Left renal pelvis (tissue), 4 donors: ENCODE results near the gene AP1B1. TPM values are rescaled to one million over a fixed set of nuclear protein-coding genes. Genes with fewer than 3 reads are reported as not detected.

Experiments
- DNase-seq, 4 donors: peaks; one replicate each; pipeline ENCODE4 v3.0.0-alpha.2; 2013; ENCODE audit warnings: low read depth in 4 of 4, low spot score in 3 of 4
- polyA plus RNA-seq, 4 donors: library from polyadenylated mRNA; unstranded; fragments of 120-200 nt; gene quantifications; one replicate each; pipeline ENCODE4 v1.2.1, GENCODE V29; 2013; ENCODE audit not compliant: insufficient read length in 4 of 4

AP1B1 gene
- polyA plus RNA-seq, 4 donors, result 29.0 to 48.7 (median 42.6) TPM

DNA sequence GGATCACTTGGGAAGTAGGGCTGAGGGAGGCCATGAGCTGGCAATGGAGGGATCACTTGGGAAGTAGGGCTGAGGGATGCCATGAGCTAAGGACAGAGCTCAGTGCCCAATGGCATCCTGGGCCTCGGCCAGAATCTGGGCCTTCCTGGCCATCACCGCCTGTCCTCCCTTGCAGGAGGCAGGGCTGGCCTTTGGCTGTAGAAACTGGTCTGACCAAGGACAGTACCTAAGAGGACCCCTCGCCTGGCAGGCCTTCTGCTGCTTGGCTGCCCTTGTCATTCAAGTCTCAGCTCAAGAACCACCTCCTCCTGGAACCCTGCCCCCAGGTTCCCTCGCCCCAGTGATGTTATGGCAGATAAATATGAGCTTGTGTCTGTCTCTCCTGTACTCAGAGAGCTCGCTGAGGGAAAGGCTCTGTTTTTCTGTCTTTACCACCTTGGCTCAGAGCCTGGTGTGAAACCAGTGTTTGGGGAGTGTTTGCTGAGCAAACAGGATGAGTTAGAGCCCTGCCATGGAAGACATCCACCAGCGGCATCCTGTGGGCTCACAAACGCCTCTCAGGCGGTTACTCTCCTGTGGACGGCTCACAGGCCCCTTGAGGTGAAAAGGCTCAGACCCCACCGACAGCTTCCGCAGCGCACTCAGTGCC lies 53.5 kb downstream of the AP1B1 start:
- no peak for DNase-seq

DNA sequence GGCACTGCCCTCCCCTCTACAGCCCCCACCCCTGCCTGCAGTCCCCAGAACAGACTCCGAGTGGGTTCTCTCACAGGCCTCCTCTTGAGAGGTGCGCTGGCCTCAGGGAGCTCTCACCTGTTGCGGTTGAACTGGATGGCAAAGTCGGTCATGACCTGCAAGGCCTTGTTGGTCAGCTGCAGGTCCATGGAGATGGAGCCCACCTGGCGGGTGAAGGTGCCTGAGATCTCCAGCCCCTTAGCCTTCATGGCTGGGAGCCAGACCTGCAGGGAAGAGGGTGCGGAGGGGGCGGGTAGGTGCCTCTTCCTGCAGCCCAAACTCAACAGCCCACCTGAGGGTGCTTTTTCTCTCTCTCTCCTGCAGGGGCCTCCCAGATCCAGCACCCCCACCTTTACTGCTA lies 54.2 kb downstream of the AP1B1 start:
- DNase-seq, result no peak

DNA sequence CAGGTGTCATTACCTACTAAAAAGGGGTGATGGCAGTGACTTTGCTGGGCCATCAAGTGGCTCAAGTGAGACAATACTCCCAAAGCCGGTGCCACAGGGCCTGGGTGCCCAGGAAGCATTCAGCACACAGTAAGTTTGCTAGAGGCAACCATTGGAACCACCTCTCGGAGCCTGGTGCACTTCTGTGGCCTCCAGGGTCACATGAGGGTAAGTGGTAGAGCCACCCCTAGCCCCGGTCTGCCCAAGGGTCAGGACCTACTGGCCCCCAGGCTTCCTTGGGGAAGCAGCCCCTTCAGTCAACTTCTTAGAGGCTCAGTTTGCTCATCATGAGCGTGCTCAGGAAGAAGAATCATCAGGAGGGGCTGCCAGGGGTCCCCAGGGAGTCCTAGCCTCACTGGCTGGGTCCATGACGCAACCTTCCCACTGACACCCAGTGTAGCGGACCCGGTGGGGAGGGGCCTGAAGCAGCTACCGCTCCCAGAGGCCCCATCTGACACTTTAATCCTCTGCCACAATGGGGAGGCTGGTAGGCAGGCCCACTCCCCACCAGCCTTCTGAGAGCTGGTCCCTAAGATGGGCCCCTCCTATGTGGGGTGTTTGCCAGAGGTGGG lies 55.4 kb downstream of the AP1B1 start:
- no peak for DNase-seq

DNA sequence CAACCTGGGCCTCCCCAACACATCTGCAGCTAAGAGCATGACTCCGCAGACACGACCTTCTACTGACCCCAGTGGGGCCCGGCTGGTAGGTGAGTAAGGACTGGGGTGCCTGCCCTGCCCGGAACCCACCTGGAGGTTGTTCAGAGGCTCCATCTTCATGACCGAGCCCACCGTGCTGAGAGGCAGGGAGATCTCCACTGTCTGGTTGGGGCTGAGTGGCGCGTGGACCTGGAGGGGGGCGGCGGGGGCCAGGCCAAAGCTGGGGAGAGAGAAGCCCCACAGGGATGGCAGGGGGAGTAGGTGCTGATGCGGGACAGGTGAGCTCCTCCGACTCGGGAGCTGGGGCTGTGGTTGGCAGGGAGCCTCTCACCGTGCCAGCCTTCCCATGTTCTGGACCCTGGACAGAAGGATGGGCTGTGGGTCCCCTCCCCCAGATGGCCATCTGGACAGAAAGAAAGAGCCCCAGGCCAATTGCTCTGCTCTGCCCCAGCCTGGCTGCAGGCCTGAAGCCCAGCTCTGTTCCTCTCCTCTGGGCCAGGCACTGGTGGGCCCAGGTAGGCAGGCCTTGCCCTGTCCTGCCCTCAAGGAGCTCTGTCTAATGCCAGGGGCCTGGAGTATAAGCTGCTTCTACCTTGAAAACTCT lies 56.6 kb downstream of the AP1B1 start:
- DNase-seq, result no peak

DNA sequence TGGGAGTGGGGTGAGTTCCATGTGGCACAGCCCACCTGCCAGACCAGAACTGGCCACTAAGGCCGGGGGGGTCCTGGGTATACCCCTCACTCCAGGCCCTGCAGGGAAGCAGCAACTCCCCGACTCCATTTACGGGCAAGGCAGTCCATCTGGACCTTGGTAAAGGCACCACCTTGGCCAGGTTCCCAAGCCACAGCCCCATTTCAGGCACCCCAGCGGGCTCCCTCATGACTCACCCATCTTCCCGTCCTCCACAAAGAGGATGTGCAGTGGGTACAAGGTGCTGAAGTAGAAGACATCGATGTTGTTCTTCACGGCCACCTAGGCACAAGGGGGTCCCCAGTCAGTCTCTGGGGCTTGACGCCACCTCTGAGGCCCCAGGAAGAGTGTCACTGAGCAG lies 57.2 kb downstream of the AP1B1 start:
- DNase-seq, result no peak

DNA sequence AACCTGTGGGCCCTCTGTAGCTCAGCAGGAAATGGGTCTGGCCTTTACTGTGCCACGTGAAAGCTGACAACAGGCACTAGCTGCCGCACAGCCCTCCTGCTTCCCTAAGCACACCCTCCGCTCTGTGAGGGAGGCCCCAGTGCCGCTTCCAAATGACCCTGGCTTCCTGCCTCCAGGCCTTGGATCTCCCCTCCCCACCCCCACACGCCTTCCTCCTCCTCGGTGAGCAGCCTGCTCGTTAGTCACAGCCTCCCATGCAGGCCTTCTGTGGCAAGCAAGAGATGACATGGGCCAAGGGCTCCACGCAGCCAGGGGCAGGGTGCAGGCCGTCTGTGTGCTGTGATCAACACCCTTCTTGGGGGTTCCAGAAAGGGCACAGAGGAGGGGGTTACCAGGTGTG lies 57.6 kb downstream of the AP1B1 start:
- DNase-seq, result no peak

DNA sequence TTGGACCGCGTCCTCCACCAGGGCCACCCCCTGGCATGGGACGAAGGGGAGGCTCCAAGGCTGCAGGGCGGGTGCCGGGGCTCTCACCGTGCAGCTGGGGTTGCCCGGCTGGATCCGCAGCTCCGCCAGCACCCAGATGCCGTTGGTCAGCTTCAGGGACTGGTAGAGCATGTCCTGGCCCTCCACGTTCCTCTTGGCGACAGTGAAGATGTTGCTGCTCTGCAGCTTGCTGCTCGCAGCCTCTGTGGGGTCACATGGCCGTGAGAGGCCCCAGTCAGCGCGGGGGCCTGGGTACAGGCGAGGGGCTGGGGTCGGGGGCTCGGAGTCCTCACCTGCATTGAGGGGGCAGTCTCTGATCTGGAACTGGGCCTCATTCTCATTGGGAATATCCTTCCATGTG lies 58.1 kb downstream of the AP1B1 start:
- DNase-seq, result no peak

DNA sequence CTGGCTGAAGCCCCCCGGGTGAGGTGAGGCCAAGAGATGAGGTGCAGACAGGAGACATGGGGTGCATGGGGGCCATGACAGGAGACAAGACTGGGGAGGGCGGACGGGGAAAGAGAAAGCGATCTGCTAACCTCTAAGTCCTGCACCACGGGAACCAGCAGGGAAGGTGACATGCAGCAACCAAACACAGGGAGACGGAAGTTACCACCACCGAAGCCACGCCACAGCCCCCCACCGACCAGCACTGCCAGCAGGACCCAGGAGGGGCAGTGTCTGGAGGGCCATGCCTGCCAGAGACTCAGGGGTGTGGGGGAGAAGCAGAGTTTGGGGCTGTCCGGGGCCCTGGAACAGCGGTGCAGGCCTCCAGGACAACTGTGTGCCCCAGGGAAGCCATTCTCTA lies 58.8 kb downstream of the AP1B1 start:
- no peak for DNase-seq

DNA sequence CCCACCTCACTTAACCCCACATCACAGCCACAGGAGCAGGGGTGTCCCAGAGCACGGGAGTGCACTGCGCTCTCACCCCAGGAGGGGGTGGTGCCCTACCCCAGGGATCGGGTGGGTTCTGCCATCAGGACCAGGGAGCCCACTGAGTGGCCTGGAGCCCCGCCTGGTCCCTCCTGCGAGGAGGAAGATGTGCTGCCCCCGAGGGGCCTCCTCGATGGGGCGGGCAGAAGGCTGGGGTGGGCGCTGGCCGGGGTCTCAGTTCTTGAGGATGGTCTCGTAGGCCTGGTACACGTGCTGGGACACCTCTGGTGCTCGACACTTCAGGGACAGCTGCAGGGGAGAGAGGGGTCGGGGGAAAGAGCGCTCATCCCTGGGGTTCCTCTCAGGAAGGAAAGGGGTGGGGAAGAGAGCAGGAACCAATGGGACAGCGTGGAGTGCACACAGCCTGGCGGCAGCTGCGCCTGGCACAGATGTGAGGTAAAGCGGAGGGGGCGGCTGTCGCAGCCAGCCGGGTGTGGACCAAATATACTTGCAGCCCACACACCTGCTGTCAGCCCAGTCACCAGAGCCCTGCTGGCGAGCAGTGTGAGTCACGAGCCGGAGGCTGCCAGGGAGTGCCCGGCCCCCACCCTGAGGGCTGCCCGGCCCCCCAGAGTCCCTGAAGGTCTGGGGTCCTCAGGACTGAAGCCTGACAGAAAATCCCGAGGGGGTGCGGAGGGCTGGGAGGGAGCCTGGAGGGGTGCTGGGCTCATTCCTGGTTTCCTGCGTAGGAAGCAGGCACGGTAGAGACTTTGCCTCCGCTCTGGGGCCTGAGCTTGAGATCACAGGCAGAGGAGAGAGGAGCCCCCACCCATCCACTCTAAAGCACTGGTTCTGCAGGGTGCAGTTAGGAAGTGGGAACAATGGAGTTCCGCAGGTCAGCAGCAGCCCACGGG lies 59.5 kb downstream of the AP1B1 start:
- DNase-seq, result no peak

DNA sequence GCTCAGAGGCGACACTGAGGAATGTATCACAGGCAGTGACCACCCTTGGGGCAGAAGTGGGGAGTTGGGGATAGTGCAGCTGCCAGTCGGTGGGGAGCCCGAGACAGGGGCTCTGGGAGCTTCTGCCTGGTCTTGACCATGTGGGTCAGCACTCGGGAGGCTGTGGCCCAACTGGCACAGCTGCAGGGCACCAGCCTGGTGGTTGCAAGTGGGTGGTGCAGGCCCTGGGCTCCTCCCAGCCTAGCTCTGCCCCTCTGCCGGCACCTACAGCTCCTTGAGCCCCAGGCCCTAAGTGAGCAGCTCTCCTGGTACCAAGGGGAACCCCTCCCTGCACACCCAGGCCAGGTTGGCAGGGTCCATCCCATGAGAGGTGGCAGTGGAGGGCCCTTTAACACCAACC lies 60.3 kb downstream of the AP1B1 start:
- no peak for DNase-seq

DNA sequence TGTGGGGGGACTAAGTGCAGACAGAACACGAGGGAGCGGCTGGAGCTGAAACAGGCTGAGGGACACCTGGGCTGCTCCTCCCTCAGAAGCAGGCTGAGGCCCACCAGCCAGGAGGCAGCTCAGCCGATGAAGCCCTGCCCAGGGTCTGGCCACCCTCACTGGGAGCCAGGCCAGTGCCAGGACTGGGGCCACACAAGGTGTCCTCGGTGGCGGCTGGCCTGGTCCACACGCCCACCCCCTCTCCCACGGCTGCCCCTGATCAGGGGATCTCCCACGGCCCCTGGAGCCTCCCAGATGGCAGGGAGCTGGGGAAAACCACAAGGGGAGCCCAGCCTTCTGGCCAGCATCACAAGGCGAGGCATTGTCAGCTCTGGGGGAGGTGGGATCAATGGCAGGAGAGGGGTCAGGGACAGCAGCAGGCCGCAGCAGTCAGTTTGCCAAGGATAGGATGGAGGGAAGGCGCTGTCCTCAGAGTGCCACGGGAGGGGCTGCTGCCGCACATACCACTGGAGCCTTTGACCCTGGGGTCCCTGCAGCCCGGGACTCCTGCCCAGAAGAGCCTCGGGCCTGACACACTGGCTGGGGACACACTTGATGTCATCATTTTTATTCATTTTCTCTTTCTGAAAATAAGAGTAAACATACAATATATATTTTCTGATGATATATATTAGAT lies 61.1 kb downstream of the AP1B1 start:
- no peak for DNase-seq

DNA sequence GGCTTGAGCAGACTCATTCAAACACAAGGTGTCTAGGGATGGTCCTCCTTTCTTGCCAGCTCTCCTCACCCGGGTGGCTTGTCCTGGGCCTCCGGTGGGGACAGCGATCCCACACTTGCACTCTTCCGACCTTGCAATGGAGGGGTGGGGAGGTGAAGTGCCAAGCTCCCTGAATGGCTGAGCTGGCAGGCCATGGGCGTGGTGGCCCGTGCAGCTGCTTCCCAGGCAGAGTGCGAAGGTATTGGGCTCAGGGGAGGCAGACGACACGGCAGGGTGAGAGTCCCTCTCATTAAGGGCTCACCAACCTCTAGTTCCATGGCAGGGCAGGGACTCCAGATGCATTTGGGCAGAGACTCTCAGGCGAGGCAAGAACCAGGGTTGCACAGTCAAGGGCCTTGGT lies 61.9 kb downstream of the AP1B1 start:
- no peak for DNase-seq

DNA sequence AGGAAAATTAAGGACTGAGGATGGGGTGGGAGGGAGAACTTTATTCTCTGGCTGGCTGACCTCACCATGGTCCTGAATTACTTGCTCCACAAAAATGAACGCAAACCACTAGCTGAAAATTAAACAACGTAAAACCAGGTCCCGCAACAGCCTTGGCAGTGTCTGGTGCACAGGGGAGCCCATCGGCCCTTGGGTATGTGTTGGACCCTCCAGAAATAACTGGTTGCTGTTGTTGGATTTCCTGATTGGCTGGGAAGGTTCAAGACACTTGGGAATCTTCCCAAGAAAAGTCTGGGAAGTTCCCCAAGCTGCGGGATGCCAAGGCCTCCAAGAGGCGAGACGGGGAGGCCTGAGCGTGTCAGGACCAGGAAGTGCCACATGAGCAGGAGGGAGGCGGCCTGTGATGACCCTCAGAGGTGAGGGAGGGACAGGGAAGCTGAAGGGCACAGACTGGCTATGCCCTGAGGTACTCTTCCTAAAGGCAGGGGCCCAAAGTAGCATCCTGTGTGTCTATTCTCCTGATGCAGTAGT lies 62.5 kb downstream of the AP1B1 start:
- no peak for DNase-seq

DNA sequence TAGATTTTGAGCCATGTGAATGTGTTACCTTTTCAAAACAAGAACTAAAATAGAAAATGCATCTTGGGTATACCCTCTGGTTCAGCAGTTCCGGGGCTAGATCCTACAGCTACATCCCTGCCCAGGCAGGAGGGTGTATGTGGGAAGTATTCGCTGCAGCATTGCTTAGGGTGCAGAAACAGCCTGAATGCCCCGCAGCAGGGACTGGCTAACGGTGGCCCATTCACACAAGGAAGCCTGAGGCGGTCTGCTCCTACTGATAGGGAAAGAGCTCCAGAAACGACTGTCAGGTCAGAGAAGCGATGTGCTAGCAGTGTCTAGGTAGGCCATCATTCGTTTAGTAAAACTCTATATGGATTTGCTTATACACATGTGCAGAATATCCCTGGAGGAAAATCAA lies 63.0 kb downstream of the AP1B1 start:
- no peak for DNase-seq

DNA sequence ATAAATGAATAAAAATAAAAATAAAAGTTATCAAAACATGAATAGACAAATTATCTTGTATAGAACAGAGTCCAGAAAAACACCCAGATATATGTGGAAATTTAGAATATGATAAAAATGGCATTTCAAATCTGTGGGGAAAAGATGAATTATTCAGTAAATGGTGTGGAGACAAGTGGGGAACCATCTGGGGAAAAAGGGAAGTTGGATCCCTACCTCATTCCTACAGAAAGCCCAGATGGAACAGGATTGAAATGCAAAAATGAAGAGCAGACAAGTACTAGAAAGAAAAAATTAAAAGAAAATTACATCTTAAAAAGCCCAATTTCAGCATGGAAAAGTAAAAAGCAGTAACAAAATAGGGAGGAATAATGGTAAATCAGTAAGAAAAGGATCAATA lies 64.7 kb downstream of the AP1B1 start:
- no peak for DNase-seq

DNA sequence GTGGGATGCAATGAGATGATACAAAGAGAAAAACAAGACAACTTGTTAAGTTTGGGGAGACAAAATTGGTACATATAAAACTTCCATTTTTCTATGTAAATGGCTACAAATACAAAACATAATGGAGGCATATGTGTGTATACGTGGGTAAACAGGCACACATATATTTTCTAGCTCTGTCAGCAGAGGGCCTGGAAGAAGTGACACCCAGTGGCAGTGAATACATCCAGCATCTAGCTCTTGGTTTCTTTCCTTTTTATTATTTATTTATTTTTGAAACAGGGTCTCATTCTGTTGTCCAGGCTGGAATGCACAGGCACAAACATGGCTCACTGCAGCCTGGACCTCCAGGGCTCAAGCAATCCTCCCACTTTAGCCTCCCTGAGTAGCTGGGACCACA lies 67.8 kb downstream of the AP1B1 start:
- no peak for DNase-seq

DNA sequence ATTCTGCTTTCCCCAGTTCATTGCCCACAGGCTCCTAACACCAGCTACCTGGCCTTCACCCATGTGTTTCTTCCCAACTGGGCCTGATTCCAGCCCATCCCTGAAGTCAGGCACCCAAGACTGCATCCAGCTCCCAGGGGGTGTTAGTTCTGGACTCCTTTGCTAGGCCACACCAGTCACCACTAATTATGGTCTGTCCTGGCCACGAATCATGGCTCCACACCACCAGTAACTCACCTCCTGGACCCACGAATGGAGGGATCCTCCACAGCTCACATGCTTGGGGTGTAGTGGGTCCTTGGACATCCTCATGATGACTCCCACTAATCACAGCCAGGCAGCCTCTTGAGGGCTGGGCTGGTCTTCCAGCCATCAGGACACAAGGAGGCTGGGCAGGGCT lies 69.3 kb downstream of the AP1B1 start:
- no peak for DNase-seq

DNA sequence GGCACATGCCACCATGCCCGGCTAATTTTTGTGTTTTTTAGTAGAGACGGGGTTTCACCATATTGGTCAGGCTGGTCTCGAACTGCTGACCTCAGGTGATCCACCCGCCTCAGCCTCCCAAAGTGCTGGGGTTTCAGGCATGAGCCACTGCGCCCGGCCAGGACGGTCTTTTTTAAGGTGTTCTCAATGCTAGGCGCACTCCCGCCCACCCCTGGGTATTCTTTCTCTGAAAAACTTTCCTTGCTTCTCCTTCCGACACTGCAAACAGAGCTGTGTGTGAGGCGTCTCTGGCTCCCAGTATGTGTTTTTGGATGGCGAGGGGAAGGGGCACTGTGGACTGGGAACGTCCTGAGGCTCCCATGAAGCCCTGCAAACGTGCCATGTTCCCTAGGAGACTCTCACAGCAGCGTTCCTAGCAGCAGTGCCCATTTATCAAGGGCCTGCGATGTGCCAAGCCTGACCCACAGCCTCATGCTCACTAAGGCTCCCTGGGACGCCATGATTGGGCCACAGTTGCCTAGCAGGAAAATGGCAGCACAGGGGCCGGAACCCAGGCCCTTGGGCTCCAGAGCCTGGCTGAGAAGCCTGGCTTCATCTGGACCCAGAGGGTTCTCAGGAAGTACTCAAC lies 70.4 kb downstream of the AP1B1 start:
- DNase-seq, result no peak

DNA sequence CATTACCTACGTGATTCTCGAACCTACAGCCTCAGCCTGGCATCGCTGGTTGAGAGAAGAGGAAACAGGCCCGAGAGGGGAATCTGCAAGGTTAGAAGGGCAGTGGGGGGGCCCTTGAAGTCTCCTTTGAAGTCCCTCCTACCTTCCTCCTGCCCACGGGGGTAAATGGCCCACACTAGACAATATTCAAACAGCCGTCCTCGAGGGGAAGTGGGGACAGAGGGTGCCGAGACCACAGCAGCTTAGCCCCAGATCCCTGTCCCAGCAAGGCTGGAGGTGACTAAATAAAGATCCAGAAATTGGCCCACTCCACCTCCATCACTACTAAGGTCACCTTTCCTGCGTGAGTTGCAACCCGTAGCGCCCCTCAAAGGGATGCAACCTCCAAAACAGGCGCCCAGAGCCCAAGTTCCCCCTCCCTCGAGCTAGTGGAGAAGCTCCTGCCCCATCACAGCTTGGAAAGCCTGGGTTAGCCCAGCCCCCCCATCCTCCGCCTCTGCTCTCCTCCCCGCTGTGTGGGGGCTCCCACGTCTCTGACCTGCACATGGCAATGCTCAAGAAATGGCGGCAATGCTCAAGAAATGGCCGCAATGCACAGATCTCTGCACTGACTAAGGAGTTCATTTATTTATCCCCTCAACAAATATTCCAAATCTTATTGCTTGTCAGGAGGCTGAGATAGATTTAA lies 72.1 kb downstream of the AP1B1 start:
- no peak for DNase-seq
